ENCODE results near the gene KLHL12. TPM values are rescaled to one million over a fixed set of nuclear protein-coding genes. Genes with fewer than 3 reads are reported as not detected.

Gene KLHL12
- total RNA-seq, 1 experiment from 2014 or later, result 17.8 TPM

DNA sequence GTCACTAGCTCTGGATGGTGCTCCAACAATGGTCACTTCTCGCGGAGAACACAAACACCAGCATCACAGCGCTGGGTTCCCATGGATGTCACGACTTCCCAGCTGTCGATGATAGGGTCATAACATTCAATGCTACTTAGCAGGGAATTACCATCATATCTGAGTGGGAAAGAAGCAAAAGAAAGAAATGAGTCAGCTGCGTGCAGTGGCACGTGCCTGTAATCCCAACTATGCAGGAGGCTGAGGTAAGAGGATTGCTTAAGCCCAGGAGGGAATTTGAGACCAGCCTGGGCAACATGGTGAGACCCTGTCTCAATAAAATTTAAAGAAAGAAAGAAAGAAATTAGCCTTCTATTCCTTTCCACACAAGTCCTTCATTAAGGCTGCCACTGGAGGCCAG is 34.5 kb downstream of the KLHL12 start:
- H3K36me3 ChIP-seq (ENCODE audit: insufficient read depth, low read length, poor library complexity, severe bottlenecking), result peaks cover 27% of the 10 kb centered on the region

DNA sequence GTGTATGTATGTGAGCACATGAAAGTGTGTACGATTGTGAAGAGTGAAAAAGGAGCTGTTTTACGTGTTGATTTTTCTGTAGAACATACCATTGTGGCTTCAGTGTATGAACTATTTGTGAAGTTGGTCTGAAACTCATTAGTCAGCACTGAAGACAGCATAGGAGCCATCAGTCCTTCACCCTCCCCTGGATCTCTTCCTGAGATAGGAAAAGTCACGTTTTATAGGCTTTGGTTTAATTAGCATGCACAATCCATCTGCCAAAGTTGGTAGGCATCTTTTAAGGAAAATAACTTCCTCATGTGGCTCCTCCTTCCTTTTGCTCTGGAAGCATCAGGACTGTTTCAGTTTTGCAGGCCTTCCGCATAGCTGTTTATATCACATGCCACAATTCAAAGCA is 36.6 kb downstream of the KLHL12 start:
- no TSS peak for BruUV-seq (replicated peaks)
- Histone ChIP-seq H3K9me3 (ENCODE audit: low read depth, low read length, poor library complexity, severe bottlenecking) (no peaks in the 10 kb centered on the region), H3K4me1 (ENCODE audit: insufficient read depth, low read length, poor library complexity, severe bottlenecking) (no peaks in the 10 kb centered on the region), H3K27me3 (replicated peaks; ENCODE audit: insufficient read depth, low read depth, low read length, poor library complexity) (no peaks in the 10 kb centered on the region), H3K36me3 (ENCODE audit: insufficient read depth, low read length, poor library complexity, severe bottlenecking) (peaks cover 27% of the 10 kb centered on the region), H3K4me3 (ENCODE audit: low read depth, low read length, poor library complexity, severe bottlenecking) (no peak overlapping the region), H3K27ac (ENCODE audit: low read depth, low read length, poor library complexity, severe bottlenecking) (peak overlapping the region; percentile 3)
- TF ChIP-seq, protein P1, sequence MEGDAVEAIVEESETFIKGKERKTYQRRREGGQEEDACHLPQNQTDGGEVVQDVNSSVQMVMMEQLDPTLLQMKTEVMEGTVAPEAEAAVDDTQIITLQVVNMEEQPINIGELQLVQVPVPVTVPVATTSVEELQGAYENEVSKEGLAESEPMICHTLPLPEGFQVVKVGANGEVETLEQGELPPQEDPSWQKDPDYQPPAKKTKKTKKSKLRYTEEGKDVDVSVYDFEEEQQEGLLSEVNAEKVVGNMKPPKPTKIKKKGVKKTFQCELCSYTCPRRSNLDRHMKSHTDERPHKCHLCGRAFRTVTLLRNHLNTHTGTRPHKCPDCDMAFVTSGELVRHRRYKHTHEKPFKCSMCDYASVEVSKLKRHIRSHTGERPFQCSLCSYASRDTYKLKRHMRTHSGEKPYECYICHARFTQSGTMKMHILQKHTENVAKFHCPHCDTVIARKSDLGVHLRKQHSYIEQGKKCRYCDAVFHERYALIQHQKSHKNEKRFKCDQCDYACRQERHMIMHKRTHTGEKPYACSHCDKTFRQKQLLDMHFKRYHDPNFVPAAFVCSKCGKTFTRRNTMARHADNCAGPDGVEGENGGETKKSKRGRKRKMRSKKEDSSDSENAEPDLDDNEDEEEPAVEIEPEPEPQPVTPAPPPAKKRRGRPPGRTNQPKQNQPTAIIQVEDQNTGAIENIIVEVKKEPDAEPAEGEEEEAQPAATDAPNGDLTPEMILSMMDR (conservative IDR thresholded peaks at IDR 0.05; ENCODE audit: low read depth, low read length), result no peak
- TF ChIP-seq EZH2 (IDR thresholded peaks at IDR 0.05; ENCODE audit: borderline replicate concordance, low read depth, low read length, poor library complexity, severe bottlenecking), result no peak
- POLR2A ChIA-PET (ENCODE audit: low non-redundant PET), result no interaction called here
- CTCF ChIA-PET, result no interaction called here
- intact Hi-C loops (cut with micrococcal nuclease; ENCODE audit: unreplicated experiment), result no loop called here
- no peak for DNase-seq (ENCODE audit: low spot score)

More for the DNA sequence above, 34.5 kb downstream of the KLHL12 start:
- CTCF ChIA-PET, result no interaction called here
- Histone ChIP-seq H3K27ac (ENCODE audit: low read depth, low read length, poor library complexity, severe bottlenecking) (no peak overlapping the region), H3K27me3 (replicated peaks; ENCODE audit: insufficient read depth, low read depth, low read length, poor library complexity) (no peaks in the 10 kb centered on the region), H3K4me1 (ENCODE audit: insufficient read depth, low read length, poor library complexity, severe bottlenecking) (no peaks in the 10 kb centered on the region), H3K4me3 (ENCODE audit: low read depth, low read length, poor library complexity, severe bottlenecking) (no peak overlapping the region), H3K9me3 (ENCODE audit: low read depth, low read length, poor library complexity, severe bottlenecking) (no peaks in the 10 kb centered on the region)
- no TSS peak for BruUV-seq (replicated peaks)
- no peak for DNase-seq (ENCODE audit: low spot score)
- intact Hi-C loops (cut with micrococcal nuclease; ENCODE audit: unreplicated experiment), result no loop called here
- TF ChIP-seq, protein P1 (conservative IDR thresholded peaks at IDR 0.05; ENCODE audit: low read depth, low read length), result no peak
- TF ChIP-seq EZH2 (IDR thresholded peaks at IDR 0.05; ENCODE audit: borderline replicate concordance, low read depth, low read length, poor library complexity, severe bottlenecking), result no peak
- POLR2A ChIA-PET (ENCODE audit: low non-redundant PET), result no interaction called here

DNA sequence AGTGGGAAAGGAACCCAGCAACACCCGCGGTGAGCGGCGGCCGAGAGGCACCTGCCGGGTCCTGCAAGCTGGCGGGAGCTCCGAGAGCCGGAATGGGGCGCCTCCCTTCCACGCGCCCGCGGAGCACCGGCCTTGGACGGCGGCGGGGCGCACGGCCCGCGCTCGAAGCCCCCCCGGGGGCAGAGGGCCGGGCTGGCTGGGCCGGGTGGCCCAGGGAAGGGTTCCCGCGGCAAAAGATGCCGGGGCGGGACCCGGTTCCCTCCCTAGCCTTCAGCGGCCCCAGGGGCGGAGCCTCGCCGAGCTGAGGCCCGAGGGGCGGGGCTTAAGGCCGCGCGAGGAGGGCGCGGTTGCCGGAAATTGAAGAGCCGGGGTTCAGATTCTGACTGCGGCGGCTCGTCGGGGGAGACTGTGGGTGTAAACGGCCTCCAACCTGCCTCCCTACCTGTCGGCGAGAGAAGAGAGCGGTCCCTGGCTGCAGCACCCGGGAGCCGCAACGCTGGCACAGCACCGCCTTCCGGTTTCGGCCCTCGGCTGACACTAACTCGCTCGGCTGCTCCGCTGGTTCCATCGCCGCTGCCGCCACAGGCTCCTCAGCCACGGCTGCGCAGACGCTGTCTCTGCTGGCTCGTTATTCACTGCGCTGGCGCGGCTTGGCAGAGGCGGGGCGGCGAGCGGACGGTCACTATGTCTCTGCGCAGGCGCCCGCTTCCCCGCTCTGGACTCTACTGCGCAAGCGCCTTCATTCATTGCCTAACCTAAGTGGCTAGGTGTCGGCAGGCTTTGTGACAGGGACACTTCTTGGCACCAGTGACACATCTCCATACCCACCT is 38.3 kb downstream of the KLHL12 start, which contains the start of gene RABIF:
Gene RABIF (minus strand): TSS at position 619 of the 830 bp plus-strand sequence. CDS start 51 bp downstream, at position 568.
- CTCF ChIA-PET, result no interaction called here
- no peaks in the 10 kb centered on the region for H3K9me3 ChIP-seq (ENCODE audit: low read depth, low read length, poor library complexity, severe bottlenecking)
- TF ChIP-seq EZH2 (IDR thresholded peaks at IDR 0.05; ENCODE audit: borderline replicate concordance, low read depth, low read length, poor library complexity, severe bottlenecking), result no peak
- TF ChIP-seq, protein P1 (conservative IDR thresholded peaks at IDR 0.05; ENCODE audit: low read depth, low read length), result 0 out of 2 replicates have a peak, but pooled peaks have one; percentile 18
- POLR2A ChIA-PET (ENCODE audit: low non-redundant PET), result no interaction called here
- H3K27ac ChIP-seq (ENCODE audit: low read depth, low read length, poor library complexity, severe bottlenecking), result peak within 1 kb of the TSS; percentile 84
- DNase-seq (ENCODE audit: low spot score), result peak; percentile 98
- intact Hi-C loops (cut with micrococcal nuclease; ENCODE audit: unreplicated experiment), result no loop called here
- H3K4me1 ChIP-seq (ENCODE audit: insufficient read depth, low read length, poor library complexity, severe bottlenecking), result no peaks in the 10 kb centered on the region
- no peaks in the 10 kb centered on the region for H3K27me3 ChIP-seq (replicated peaks; ENCODE audit: insufficient read depth, low read depth, low read length, poor library complexity)
- peak within 1 kb of the TSS; percentile 73 for H3K4me3 ChIP-seq (ENCODE audit: low read depth, low read length, poor library complexity, severe bottlenecking)
- no TSS peak for BruUV-seq (replicated peaks)
- peaks cover 16% of the 10 kb centered on the region for H3K36me3 ChIP-seq (ENCODE audit: insufficient read depth, low read length, poor library complexity, severe bottlenecking)
